ENCODE results near the gene IWS1.

DNA sequence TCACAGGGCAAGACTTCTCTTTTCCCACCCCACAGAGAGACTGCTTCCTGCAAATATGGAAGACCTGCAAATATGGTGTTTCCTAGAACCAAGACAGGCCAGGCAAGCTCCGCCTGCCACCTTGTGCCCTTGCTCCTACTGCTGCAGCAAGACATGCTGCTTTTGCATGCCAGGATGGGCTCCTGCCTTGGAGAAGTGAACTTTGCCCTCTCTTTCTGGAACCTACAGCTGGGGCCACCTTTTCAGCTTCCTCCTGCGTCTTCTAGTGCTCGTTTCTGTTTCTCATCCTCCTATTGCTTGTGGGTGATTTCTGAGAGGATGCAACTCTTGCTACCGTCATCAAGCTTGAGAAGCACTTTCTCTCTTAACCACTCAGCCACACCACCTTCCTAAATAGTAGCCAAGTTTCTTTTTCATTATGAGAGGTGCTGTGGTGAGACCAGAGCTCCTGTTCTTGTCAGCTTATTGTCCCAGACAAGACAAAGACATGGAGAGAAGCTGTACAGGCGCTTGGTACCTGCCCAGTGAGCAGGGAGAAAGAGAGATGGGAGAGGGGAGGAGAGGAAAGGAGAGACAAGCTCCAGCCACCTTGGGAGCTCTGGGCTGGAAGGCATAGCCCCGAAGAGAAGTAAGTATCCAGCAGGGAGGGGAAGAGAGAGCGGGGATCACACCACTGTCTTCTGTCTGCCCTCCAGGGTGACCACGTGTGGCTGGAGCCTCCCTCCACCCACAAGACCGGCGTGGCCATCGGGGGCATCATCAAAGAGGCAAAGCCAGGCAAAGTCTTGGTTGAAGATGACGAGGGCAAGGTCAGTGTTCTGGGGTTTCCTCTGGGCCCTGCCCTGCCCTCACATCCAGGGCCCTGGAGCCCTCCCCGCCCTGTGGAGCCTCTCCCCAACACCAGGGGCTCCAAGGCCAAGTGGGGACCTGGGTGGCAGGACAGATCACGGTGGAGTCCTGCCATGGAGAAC, 37.5 kb upstream of the IWS1 start:
- TF ChIP-seq POLR2A (IDR thresholded peaks at IDR 0.05; ENCODE audit: low read depth, low read length) (no peak; the same call in 1 of the 2 replicates), POLR2AphosphoS5 (IDR thresholded peaks at IDR 0.05; ENCODE audit: low read depth, low read length) (no peak), TAF1 (IDR thresholded peaks at IDR 0.05; ENCODE audit: borderline replicate concordance, low read depth, low read length) (no peak)

Measured in GM12892 (cell line).